Measurements from ENCODE around the gene NT5DC1.

- TF ChIP-seq CTCF (IDR thresholded peaks at IDR 0.05) (no peak), POLR2A (IDR thresholded peaks at IDR 0.05) (no peak)
Measured at GRCh38 chr6:116074732-116075390, 25.8 kb upstream of the NT5DC1 start.

Data from adrenal gland (tissue), 5 donors.